ENCODE results near the gene LILRA2.
"Not testable (repeated sequence)": the region's sequence is repeated elsewhere in the genome, so short reads cannot be mapped to it uniquely, and the experiment has no call there.

Gene LILRA2

GRCh38 chr19:54573330-54573872, at the start of gene LILRA2:
Gene LILRA2, plus strand, starts transcription at chr19:54573790. Its CDS starts 89 bp downstream, at chr19:54573879.
- peak; percentile 44 for DNase-seq

GRCh38 chr19:54525636-54526035, 48.0 kb upstream of the LILRA2 start:
- no peak for DNase-seq

- no peak for DNase-seq
Measured at GRCh38 chr19:54526972-54527371, 46.6 kb upstream of the LILRA2 start.

- DNase-seq: no peak
Measured at GRCh38 chr19:54530866-54531265, 42.7 kb upstream of the LILRA2 start.

- no peak for DNase-seq
Measured at GRCh38 chr19:54532528-54532927, 41.1 kb upstream of the LILRA2 start.

GRCh38 chr19:54533476-54533875, 40.1 kb upstream of the LILRA2 start:
- no peak for DNase-seq

GRCh38 chr19:54534156-54534555, 39.4 kb upstream of the LILRA2 start:
- DNase-seq: no peak

GRCh38 chr19:54535601-54536000, 38.0 kb upstream of the LILRA2 start:
- no peak for DNase-seq

- no peak for DNase-seq
Measured at GRCh38 chr19:54536956-54537355, 36.6 kb upstream of the LILRA2 start.

GRCh38 chr19:54541712-54542111, 31.9 kb upstream of the LILRA2 start:
- no peak for DNase-seq

GRCh38 chr19:54548806-54549205, 24.8 kb upstream of the LILRA2 start:
- no peak for DNase-seq

- DNase-seq: no peak
Measured at GRCh38 chr19:54549224-54549623, 24.4 kb upstream of the LILRA2 start.

- no peak for DNase-seq
Measured at GRCh38 chr19:54551293-54551692, 22.3 kb upstream of the LILRA2 start.

GRCh38 chr19:54551950-54552912, 21.4 kb upstream of the LILRA2 start:
- DNase-seq: no peak

GRCh38 chr19:54552913-54553310, 20.7 kb upstream of the LILRA2 start:
- no peak for DNase-seq

- no peak for DNase-seq
Measured at GRCh38 chr19:54554006-54554405, 19.6 kb upstream of the LILRA2 start.

GRCh38 chr19:54554896-54555295, 18.7 kb upstream of the LILRA2 start:
- no peak for DNase-seq

GRCh38 chr19:54556194-54556593, 17.4 kb upstream of the LILRA2 start:
- DNase-seq: no peak

- no peak for DNase-seq
Measured at GRCh38 chr19:54558339-54558738, 15.3 kb upstream of the LILRA2 start.

- no peak for DNase-seq
Measured at GRCh38 chr19:54560881-54561385, 12.7 kb upstream of the LILRA2 start.

GRCh38 chr19:54561840-54562239, 11.8 kb upstream of the LILRA2 start:
- no peak for DNase-seq

- DNase-seq: not testable (repeated sequence)
Measured at GRCh38 chr19:54563206-54563605, 10.4 kb upstream of the LILRA2 start.

GRCh38 chr19:54570316-54570715, 3.3 kb upstream of the LILRA2 start:
- DNase-seq: no peak

Data from OCI-M1 (cell line).